GM12865 (cell line): ENCODE results near the gene CANT1.

ENCODE experiments used
- DNase-seq: peaks from one replicate; pipeline ENCODE4 v3.0.0; 2010; ENCODE audit warnings: low read depth
- H3K4me3 ChIP-seq: 2 replicates; pipeline ENCODE4 v1.5.1; 2011; ENCODE audit warnings: mild to moderate bottlenecking, low read depth, low read length, control low read depth
- TF ChIP-seq, protein P1 (sequence below): IDR thresholded peaks from 2 replicates; pipeline ENCODE4 v1.5.1; 2011; ENCODE audit warnings: low read length, control low read depth, low read depth, inconsistent platforms; ENCODE audit not compliant: insufficient read depth; ENCODE audit errors: missing control alignments

The CANT1 gene

DNA sequence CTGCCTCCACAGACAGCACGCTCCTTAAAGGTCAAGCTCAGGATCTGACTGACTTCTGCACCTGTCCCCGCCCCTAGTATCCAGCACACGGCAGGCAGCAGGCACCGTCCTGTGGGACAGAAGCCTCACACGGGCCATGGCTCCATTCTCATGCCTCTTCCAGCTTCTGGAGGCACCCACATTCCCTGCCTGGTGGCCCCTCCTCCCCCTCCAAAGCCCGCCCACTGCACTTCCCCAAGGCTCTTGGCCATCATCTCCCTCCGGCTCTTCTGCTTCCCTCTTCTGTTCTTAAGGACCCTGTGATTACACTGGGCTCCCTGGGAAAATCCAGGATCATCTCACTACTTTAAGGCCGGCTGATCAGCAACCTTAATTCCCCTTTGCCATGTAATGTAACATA is 3.5 kb downstream of the CANT1 start:
- TF ChIP-seq, protein P1, sequence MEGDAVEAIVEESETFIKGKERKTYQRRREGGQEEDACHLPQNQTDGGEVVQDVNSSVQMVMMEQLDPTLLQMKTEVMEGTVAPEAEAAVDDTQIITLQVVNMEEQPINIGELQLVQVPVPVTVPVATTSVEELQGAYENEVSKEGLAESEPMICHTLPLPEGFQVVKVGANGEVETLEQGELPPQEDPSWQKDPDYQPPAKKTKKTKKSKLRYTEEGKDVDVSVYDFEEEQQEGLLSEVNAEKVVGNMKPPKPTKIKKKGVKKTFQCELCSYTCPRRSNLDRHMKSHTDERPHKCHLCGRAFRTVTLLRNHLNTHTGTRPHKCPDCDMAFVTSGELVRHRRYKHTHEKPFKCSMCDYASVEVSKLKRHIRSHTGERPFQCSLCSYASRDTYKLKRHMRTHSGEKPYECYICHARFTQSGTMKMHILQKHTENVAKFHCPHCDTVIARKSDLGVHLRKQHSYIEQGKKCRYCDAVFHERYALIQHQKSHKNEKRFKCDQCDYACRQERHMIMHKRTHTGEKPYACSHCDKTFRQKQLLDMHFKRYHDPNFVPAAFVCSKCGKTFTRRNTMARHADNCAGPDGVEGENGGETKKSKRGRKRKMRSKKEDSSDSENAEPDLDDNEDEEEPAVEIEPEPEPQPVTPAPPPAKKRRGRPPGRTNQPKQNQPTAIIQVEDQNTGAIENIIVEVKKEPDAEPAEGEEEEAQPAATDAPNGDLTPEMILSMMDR: no peak
- no peak for DNase-seq
- H3K4me3 ChIP-seq: no peak overlapping the region

DNA sequence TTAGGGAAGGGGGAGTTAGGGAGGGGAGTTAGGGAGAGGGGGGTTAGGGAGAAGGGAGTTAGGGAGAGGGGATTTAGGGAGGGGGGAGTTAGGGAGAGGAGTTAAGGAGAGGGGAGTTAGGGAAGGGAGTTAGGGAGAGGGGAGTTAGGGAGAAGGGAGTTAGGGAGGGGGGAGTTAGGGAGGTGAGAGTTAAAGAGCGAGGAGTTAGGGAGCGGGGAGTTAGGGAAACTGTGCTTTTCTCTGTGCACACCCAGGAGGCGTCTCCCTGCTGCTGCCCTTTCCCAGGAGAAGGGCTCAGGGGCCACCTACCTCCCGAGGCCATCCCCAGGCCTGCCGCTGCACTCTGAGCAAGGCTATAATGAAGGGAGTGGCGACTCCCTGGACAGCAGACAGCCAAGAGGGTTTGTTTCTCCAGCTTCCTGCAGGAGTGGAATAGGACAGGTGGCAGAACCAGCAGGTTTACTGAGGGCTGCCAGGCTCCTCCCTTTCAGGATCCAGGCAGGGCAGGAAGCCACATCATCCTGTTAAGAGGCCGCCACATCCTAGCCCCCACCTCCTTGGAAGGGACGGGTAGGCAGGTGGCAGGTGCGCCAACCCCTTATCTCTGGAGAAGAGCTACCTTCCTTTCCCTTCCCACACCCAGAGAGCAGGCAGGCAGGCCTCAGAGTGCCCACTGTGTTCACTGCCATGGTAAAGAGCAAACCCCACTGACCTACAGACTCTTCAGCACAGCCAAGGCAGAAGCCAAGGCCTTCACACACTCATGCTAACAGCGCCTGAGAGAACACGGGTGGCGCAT is 4.3 kb downstream of the CANT1 start:
- no peak for DNase-seq
- H3K4me3 ChIP-seq: no peak overlapping the region
- TF ChIP-seq, protein P1: no peak

DNA sequence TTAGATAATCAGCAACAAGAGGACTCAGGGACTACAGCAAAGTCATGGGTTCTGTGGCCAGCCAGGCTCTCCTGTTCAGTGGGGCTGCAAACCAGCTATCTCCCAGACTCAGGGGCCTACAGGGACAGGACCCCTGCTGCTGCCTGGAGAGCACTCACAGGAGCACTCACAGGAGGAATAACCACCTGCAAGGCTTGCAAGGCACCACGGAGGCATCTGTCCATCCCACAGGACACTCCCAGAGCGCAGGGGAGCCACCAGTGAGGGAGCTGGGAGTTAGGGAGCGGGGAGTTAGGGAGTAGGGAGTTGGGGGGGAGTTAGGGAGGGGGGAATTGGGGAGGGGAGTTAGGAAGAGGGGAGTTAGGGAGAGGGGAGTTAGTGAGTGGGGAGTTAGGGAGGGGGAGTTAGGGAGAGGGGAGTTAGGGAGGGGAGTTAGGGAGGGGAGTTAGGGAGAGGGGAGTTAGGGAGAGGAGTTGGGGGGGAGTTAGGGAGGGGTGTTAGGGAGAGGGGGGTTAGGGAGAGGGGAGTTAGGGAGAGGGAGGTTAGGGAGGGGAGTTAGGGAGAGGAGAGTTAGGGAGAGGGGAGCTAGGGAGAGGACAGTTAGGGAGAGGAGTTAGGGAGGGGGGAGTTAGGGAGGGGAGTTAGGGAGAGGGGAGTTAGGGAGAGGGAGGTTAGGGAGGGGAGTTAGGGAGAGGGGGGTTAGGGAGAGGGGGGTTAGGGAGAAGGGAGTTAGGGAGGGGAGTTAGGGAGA is 5.7 kb downstream of the CANT1 start:
- DNase-seq: no peak
- no peak overlapping the region for H3K4me3 ChIP-seq
- TF ChIP-seq, protein P1: no peak

- TF ChIP-seq, protein P1: no peak
- H3K4me3 ChIP-seq: no peak overlapping the region
- DNase-seq: no peak
Observed at GRCh38 chr17:79002796-79003593, 6.6 kb downstream of the CANT1 start.

- DNase-seq: no peak
- TF ChIP-seq, protein P1: no peak
- no peak overlapping the region for H3K4me3 ChIP-seq
Observed at GRCh38 chr17:79002291-79002690, 7.3 kb downstream of the CANT1 start.

GRCh38 chr17:79001190-79002020 is 8.2 kb downstream of the CANT1 start:
- H3K4me3 ChIP-seq: no peak overlapping the region
- no peak for DNase-seq
- TF ChIP-seq, protein P1: no peak
